LNCAP (cell line): ENCODE measurements around the gene LSM3.

Experiments used
- TF ChIP-seq, protein P1 (sequence below): fragments of 450-650 bp; IDR thresholded peaks from 2 replicates; pipeline ENCODE4 v1.5.1; 2017; ENCODE audit warnings: mild to moderate bottlenecking

The LSM3 gene

DNA sequence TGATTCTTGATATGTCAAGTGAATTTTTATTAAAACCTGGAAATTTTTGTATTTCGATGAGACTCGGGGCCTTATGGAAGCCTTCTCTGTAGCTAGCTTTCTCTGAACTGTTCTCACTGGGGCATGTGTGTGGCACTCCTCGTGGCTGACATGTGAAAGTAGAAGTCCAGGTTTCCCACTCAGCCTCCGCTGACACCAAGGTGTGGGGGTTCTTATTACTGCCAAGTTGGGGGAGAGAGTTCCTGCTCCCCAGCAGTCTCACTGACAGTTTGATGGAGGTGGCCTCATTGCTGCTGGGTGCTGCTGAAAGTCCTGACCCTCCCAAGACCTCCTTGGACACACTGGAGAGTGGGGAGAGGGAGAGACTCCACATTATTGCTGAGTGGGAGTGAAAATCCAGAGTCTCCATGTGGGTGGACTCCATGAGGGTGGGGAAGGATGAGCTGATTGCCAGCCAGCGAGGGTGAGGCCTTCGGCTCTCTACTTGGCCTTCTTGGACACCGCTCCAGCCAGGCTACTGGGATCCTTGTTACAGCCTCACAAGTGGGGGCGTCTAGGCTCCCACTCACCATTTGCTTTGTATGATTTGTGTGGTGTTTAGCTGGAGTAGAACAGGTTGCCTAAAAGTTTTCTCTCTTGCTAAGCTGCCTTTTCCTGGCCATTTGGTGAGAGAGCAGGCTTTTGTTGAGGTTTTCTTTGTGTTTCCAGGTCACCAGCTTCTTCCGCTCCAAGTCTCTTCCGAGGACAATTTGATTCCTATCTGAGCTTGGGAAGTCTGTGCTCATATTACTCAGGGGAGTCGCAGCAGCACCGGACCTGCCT is 64.1 kb downstream of the LSM3 start:
- TF ChIP-seq, protein P1, sequence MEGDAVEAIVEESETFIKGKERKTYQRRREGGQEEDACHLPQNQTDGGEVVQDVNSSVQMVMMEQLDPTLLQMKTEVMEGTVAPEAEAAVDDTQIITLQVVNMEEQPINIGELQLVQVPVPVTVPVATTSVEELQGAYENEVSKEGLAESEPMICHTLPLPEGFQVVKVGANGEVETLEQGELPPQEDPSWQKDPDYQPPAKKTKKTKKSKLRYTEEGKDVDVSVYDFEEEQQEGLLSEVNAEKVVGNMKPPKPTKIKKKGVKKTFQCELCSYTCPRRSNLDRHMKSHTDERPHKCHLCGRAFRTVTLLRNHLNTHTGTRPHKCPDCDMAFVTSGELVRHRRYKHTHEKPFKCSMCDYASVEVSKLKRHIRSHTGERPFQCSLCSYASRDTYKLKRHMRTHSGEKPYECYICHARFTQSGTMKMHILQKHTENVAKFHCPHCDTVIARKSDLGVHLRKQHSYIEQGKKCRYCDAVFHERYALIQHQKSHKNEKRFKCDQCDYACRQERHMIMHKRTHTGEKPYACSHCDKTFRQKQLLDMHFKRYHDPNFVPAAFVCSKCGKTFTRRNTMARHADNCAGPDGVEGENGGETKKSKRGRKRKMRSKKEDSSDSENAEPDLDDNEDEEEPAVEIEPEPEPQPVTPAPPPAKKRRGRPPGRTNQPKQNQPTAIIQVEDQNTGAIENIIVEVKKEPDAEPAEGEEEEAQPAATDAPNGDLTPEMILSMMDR = no peak

DNA sequence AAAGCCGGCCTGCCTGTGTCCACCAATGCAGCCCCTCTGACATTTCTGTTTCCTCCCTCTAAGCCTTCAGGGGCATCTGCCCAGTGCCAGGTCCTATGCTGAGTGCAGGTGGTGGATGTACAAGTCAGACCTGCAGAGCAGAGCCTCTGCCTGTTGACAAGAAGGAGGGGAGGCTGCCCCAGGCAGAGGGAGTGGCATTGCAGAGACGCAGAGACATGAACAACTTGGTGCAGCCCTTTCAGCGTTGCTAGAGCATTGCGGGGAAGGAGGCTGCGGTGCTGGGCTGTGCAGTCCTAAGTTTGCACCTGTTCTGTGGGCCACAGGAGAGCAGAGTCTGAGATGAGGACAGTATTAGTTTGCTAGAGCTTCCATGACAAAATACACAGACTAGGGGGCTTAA is 65.2 kb downstream of the LSM3 start:
- TF ChIP-seq, protein P1 = no peak

DNA sequence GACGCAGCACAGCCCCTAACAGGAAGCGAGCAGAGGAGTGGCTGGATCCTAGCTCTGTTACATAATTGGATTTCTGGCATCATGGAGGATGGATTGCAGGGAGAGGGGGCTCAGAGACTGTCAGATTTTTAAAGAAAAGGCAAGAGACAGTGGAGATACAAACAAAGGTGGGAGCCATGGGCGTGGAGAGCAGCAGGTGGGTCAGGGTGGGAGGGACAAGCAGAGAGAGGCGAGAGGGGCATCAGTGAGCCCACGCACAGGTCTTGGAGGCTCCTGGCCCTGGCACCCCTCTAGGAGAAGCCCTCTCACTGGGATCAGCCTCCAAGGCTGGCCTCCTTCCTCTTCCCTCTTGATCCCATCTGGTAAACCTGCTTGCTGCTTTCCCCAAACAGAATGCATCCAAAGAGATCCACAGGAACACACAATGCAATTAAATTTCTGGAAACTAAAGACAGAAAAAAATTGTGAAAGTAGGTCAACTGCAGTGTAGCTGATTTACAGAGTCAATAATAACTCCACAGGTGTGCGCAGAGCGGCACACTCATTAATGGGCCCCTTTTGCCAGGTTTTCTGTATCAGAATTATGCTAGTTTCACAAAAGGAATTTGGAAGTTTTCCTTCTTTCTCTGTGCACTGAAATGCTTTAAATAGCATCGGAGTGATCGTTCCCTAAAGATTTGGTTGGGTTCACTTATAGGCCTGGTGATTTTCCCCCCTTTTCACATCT is 66.1 kb downstream of the LSM3 start:
- TF ChIP-seq, protein P1 = no peak

DNA sequence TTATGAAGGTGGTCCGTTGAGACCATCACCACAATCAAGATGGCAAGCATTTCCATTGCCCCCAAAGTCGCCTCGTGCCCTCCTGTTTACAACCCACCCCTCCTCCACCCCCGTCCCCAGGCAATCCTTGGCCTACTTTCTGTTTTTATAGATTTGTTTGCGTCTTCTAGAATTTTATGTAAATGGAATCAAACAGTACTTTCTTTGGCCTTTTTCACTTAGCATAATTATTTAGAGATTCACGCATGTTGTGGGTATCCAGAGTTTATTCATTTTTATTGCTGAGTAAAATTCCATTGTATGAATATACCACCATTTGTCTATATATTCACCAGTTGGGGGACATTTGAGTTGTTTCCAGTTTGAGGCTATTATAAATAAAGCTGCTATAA is 66.6 kb downstream of the LSM3 start:
- TF ChIP-seq, protein P1 = no peak

DNA sequence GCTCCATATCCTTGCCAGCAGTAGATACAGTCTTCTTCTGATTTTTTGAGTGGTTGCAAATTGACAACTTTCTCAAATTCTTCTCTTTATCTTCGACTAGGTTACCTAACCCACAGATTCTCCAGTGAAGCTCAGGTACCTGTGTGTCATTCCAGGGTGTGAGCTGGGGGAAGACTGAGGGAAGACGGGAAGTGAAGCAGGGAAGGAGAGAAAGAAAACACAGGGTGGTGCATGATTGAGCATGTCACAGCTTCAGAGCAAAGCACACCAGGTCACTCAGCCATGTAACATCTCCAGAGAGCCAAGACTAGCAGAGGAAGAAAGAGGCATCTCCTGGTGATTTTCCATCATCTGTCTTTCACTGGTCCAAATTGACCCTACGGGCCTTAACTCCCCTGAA is 67.2 kb downstream of the LSM3 start:
- TF ChIP-seq, protein P1 = no peak

DNA sequence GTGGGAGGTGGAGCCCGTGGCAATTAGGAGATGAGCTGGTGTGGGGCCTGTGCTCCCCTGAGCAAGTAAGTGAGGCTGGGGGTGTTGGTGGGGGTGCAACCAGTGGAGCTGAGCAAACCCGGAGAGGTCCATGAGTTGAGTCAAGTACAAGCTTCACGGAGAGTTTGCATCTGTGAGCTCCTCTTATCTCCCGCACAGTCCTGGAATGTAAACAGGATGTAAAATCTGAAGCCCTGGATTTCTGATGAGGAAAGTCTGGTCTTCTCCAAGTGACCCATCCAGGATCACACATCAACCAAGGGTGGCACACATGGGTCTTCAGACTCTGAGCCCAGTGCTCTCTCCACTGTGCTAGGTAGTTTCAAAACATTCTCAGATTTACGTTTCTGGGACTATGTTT is 67.8 kb downstream of the LSM3 start:
- TF ChIP-seq, protein P1 = no peak

DNA sequence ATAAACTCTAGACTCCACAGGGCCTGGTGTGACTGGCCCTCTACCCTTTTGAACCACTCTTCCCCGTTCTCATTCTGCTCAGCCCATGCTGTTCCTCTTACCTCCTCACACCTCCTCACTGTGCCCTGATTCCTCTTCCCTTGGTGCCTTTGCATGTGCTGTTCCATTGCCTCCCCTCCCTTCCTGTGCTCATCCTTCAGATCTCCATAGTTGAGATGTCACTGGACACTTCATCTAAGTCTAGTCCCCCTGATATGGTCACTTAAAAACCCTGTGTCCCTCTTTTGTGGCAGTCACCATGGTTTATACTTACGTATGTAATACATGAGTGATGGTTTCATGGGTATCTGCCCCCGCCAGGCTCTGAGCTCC is 69.8 kb downstream of the LSM3 start:
- TF ChIP-seq, protein P1 = no peak
